ENCODE results near the gene CASP3.

- TF ChIP-seq TAF1 (IDR thresholded peaks at IDR 0.05; ENCODE audit: low read depth, low read length), result no peak
- TF ChIP-seq POLR2AphosphoS5 (IDR thresholded peaks at IDR 0.05; ENCODE audit: low read depth, low read length), result no peak
- TF ChIP-seq POLR2A (IDR thresholded peaks at IDR 0.05; ENCODE audit: low read depth, low read length), result no peak
- no peak for TF ChIP-seq POU2F2 (IDR thresholded peaks at IDR 0.05; ENCODE audit: low read depth, low read length)
- no peak for TF ChIP-seq PAX5 (IDR thresholded peaks at IDR 0.05; ENCODE audit: insufficient read depth, low read length, severe bottlenecking)
- TF ChIP-seq SPI1 (IDR thresholded peaks at IDR 0.05; ENCODE audit: low read depth, low read length), result no peak
These were observed 58.1 kb downstream of the CASP3 start for GRCh38 chr4:184591070-184591677.

Data from GM12891 (cell line).